Parathyroid adenoma (tissue), 2 donors: ENCODE measurements around the gene DEFB126.

Experiments
- H2AFZ ChIP-seq: fragments of 300-600 bp; sonication (generic); one replicate; pipeline ENCODE4 v1.7.0; 2017; ENCODE audit warnings: antibody characterized with exemption, mild to moderate bottlenecking
- H3K27ac ChIP-seq: fragments of 300-600 bp; sonication (generic); one replicate; pipeline ENCODE4 v1.7.0; 2017
- H3K27me3 ChIP-seq: fragments of 300-600 bp; sonication (generic); one replicate; pipeline ENCODE4 v1.7.0; 2017; ENCODE audit warnings: low read length; ENCODE audit not compliant: control insufficient read depth, insufficient read depth
- H3K36me3 ChIP-seq: fragments of 300-600 bp; sonication (generic); one replicate; pipeline ENCODE4 v1.7.0; 2017; ENCODE audit warnings: low read length; ENCODE audit not compliant: control insufficient read depth, insufficient read depth
- H3K4me1 ChIP-seq: fragments of 300-600 bp; sonication (generic); one replicate; pipeline ENCODE4 v1.7.0; 2017; ENCODE audit warnings: control low read depth
- H3K4me2 ChIP-seq: fragments of 300-600 bp; sonication (generic); one replicate; pipeline ENCODE4 v1.7.0; 2017; ENCODE audit warnings: low read length
- H3K4me3 ChIP-seq: fragments of 300-600 bp; sonication (generic); one replicate; pipeline ENCODE4 v1.7.0; 2017; ENCODE audit warnings: low read depth, low read length
- H3K79me2 ChIP-seq: fragments of 300-600 bp; sonication (generic); one replicate; pipeline ENCODE4 v1.7.0; 2017; ENCODE audit warnings: control low read depth
- H3K9ac ChIP-seq: fragments of 300-600 bp; sonication (generic); one replicate; pipeline ENCODE4 v1.7.0; 2017; ENCODE audit warnings: mild to moderate bottlenecking
- H3K9me3 ChIP-seq: fragments of 300-600 bp; sonication (generic); one replicate; pipeline ENCODE4 v1.7.0; 2017; ENCODE audit warnings: low read length; ENCODE audit not compliant: control insufficient read depth
- TF ChIP-seq, protein P1 (sequence below): fragments of 300-600 bp; sonication (generic); IDR thresholded peaks from one replicate; pipeline ENCODE4 v1.7.0; 2017; ENCODE audit warnings: antibody characterized with exemption, mild to moderate bottlenecking
- donor health status: primary hyperparathyroidism.

Gene DEFB126

DNA sequence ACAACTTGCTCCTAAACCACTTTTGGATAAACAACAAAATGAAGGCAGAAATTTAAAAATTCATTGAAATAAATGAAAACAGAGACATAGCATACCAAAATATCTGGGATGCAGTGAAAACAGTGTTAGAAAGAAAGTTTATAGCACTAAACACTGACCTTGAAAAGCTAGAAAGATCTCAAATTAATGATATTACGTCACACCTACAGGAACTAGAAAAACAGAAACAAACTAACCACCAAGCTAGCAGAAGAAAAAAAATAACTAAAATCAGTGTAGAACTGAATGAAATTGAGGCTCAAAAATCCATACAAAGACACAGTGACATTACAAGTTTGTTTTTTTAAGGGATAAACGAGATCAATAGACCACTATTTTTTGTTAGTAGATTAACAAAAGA lies 41.9 kb downstream of the DEFB126 start:
- Histone ChIP-seq H3K4me2 (no peak overlapping the region), H3K36me3 (no peaks in the 10 kb centered on the region), H3K79me2 (no peaks in the 10 kb centered on the region), H3K27ac (no peak overlapping the region), H3K4me3 (no peak overlapping the region), H2AFZ (no peak overlapping the region), H3K27me3 (peaks cover 2% of the 10 kb centered on the region), H3K4me1 (no peaks in the 10 kb centered on the region), H3K9ac (no peak overlapping the region), H3K9me3 (no peaks in the 10 kb centered on the region)
- TF ChIP-seq, protein P1, sequence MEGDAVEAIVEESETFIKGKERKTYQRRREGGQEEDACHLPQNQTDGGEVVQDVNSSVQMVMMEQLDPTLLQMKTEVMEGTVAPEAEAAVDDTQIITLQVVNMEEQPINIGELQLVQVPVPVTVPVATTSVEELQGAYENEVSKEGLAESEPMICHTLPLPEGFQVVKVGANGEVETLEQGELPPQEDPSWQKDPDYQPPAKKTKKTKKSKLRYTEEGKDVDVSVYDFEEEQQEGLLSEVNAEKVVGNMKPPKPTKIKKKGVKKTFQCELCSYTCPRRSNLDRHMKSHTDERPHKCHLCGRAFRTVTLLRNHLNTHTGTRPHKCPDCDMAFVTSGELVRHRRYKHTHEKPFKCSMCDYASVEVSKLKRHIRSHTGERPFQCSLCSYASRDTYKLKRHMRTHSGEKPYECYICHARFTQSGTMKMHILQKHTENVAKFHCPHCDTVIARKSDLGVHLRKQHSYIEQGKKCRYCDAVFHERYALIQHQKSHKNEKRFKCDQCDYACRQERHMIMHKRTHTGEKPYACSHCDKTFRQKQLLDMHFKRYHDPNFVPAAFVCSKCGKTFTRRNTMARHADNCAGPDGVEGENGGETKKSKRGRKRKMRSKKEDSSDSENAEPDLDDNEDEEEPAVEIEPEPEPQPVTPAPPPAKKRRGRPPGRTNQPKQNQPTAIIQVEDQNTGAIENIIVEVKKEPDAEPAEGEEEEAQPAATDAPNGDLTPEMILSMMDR: no peak

- Histone ChIP-seq H3K4me2 (no peak overlapping the region), H3K4me3 (no peak overlapping the region)
Measured at GRCh38 chr20:187733-188132, 45.3 kb downstream of the DEFB126 start.

GRCh38 chr20:189611-190010 lies 47.2 kb downstream of the DEFB126 start, which contains the start of gene DEFB128:
Gene DEFB128 (minus strand): TSS chr20:189711. CDS start chr20:189623, 88 bp downstream.
- H3K4me3 ChIP-seq: no peak within 1 kb of the TSS
- no peak within 1 kb of the TSS for H3K9ac ChIP-seq
- no peaks in the 10 kb centered on the region for H3K9me3 ChIP-seq
- TF ChIP-seq, protein P1: no peak
- no peaks in the 10 kb centered on the region for H3K27me3 ChIP-seq
- H3K4me2 ChIP-seq: no peak within 1 kb of the TSS
- no peak within 1 kb of the TSS for H2AFZ ChIP-seq
- H3K27ac ChIP-seq: no peak within 1 kb of the TSS
- no peaks in the 10 kb centered on the region for H3K36me3 ChIP-seq
- no peaks in the 10 kb centered on the region for H3K4me1 ChIP-seq
- no peaks in the 10 kb centered on the region for H3K79me2 ChIP-seq

More at GRCh38 chr20:187733-188132, 45.3 kb downstream of the DEFB126 start:
- H3K27ac ChIP-seq: no peak overlapping the region
- H3K9ac ChIP-seq: no peak overlapping the region
- H2AFZ ChIP-seq: no peak overlapping the region
- peaks cover 2% of the 10 kb centered on the region for H3K27me3 ChIP-seq
- H3K9me3 ChIP-seq: no peaks in the 10 kb centered on the region
- H3K79me2 ChIP-seq: no peaks in the 10 kb centered on the region
- TF ChIP-seq, protein P1: no peak
- H3K36me3 ChIP-seq: no peaks in the 10 kb centered on the region
- H3K4me1 ChIP-seq: no peaks in the 10 kb centered on the region
